GM12874 (cell line): ENCODE results near the gene PHACTR1.

ENCODE experiments used
- TF ChIP-seq, protein P1 (sequence below): IDR thresholded peaks from 2 replicates; pipeline ENCODE4 v1.5.1; 2011; ENCODE audit warnings: low read depth, mild to moderate bottlenecking, control low read depth, low read length, moderate library complexity; ENCODE audit not compliant: insufficient read depth

Gene PHACTR1

DNA sequence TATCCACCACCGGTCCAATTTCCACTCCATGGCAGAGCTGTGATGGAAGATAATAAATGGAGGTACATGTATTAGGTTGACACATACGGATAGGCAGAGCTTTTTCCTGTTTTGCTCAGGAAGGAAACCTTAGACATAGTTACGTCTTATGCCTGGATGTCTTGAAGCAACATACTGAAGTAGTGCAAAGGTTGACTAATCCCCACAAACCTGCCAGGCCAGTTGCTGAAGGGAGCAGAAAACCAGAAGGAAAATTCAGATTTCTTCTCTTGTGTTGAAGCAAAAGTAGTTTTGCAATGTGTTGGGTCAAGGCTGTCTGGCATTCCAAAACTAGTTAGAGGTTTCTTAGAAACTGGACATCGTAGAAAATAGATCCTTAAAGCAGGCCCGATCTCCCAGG, 68.7 kb downstream of the PHACTR1 start:
- TF ChIP-seq, protein P1, sequence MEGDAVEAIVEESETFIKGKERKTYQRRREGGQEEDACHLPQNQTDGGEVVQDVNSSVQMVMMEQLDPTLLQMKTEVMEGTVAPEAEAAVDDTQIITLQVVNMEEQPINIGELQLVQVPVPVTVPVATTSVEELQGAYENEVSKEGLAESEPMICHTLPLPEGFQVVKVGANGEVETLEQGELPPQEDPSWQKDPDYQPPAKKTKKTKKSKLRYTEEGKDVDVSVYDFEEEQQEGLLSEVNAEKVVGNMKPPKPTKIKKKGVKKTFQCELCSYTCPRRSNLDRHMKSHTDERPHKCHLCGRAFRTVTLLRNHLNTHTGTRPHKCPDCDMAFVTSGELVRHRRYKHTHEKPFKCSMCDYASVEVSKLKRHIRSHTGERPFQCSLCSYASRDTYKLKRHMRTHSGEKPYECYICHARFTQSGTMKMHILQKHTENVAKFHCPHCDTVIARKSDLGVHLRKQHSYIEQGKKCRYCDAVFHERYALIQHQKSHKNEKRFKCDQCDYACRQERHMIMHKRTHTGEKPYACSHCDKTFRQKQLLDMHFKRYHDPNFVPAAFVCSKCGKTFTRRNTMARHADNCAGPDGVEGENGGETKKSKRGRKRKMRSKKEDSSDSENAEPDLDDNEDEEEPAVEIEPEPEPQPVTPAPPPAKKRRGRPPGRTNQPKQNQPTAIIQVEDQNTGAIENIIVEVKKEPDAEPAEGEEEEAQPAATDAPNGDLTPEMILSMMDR: no peak

DNA sequence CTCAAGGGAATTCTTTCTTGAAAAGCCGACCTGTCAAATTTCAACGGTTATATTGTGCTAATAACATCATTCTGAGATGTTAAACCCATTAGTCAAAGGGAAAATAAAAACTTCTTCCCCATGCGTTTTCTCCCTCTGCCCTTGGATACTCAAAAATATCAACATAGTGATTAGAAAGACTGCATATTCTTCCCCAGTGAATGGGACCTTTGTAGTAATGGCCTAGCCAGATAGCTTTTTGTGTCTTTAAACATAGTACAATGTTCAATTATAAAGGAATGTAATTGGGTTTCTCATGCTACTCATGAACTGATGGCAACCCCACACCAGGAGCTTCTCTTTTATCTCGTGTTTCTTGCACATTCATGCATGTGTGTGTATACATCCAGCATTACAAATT, 69.4 kb downstream of the PHACTR1 start:
- TF ChIP-seq, protein P1: no peak

DNA sequence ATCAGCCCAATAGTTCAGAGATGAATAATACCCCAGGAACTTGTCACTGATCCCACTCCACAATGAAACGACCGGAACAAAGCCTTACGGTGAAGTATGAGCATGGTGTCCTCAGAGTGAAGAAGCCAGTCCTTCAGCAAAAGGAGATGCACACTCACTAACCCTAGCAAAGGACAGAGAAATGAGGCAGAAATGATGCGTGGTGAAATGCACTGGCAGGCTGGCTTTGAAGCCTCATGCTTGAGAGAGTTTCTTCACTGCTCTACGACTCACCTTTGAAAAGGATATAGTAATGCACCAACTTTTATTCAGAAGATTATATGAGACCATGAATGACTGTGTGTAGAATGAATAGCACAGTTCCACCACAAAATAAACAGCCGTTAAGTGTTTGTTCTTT, 74.8 kb downstream of the PHACTR1 start:
- TF ChIP-seq, protein P1: no peak

DNA sequence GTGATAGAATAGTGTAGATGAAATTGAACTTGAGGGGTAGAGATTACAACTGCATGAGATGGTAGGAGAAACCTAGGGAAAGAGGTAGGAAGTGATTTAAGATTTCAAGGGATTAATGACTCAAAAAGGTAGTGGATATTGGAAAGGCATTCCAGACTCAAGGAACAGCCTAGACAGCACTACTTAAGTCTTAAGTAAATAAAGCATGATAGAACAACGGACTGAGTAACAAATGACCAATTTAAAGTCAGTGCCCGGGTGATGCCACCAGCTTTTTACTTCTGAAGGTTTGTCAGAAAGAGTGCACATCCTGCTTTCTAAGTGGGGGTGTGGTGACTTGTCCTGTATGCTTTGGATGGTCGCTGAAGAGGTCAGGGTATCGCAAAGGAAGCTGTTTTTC, 81.8 kb downstream of the PHACTR1 start:
- TF ChIP-seq, protein P1: no peak

DNA sequence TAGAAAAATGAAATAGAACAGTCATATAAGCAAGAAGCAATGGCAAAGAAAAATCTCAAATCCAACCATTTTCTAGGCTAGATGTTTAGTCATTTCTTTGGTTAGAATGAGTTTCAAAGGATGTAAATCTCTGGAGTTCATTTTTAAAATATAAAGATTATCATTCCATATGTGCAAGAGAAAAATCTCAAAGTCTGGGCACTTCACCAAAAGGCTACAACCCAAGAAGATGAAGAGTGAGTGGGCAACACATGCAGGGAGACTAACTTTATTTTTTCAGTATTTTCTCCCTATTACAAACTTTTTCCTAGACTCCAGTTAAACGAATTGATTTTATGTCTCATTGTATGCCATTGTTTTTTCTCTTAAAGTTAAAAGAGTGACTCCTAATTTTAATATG, 83.6 kb downstream of the PHACTR1 start:
- TF ChIP-seq, protein P1: no peak

DNA sequence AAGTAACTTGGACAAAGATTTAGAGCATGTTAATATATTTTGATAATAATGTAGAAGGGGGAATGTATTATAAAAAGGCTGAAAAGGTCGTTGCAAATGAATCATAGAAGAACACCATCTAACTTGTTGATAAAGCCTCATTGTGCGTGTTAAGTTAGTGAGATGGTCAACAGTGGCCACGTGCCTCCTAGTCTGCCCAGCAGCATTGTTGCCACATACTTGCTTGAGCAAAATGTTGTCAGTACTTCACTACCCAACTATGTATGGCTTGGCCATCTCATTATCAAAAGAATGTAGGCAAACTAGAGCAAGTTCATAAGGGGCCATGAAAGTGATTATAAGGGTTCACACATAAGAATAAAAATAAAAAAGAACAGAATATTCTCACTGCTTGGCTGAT, 84.6 kb downstream of the PHACTR1 start:
- TF ChIP-seq, protein P1: no peak

DNA sequence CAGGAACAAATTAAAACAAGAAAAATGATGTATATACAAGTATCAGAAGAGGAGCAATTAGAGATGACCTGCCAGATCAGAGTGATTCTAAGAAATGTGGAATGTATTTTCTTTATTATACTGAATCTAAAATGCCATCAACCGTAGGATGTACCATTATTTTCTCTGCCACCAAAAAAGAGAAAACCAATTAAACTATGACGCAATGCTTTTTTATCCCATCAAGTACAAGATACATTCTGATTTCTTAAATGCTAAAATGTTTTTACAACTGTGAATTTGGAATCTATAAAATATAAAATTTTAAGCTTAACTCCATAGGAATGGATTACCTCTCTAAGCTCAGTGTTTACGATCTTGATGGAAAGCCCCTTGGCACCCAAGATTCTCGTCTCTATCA, 85.9 kb downstream of the PHACTR1 start:
- TF ChIP-seq, protein P1: no peak

DNA sequence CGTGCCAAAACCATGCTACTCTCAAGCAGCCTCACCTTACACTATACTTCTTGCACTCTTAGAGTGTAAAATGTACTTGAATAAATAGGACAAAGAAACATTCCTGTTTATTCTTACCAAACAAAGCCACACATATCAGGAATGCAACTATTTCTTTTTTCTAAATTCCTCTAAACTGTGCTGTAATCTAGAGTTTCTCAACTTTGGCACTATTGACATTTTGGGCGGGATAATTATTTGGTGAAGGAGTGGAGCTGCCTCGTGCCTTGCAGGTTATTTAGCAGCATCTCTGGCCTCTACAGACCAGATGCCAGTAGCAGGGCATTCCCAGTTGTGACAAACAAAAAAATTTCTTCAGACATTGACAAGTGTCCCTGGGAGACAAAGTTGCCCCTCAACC, 86.9 kb downstream of the PHACTR1 start:
- TF ChIP-seq, protein P1: no peak
